Keratinocyte (primary cell): ENCODE results near the gene ABCC9. TPM values are rescaled to one million over a fixed set of nuclear protein-coding genes. Genes with fewer than 3 reads are reported as not detected.

Experiments used
- DNase-seq: peaks from one replicate; pipeline ENCODE4 v3.0.0-alpha.2; 2011; ENCODE audit warnings: low read depth, missing footprints, low spot score
- FAIRE-seq: peaks from 2 replicates; lab custom pipeline; 2011; peaks lifted over from hg19 to GRCh38; lab: Jason Lieb, UNC
- H2AFZ ChIP-seq: 2 replicates; pipeline ENCODE4 v1.6.0; 2012; ENCODE audit warnings: low read length, control low read depth, inconsistent platforms; ENCODE audit not compliant: control insufficient read depth
- H3K27ac ChIP-seq: 2 replicates; pipeline ENCODE4 v1.5.1; 2011; ENCODE audit warnings: low read length; ENCODE audit not compliant: control insufficient read depth, insufficient read depth
- H3K27me3 ChIP-seq: 3 replicates; pipeline ENCODE4 v1.6.0; 2011; ENCODE audit warnings: low read length; ENCODE audit not compliant: control insufficient read depth, insufficient read depth; ENCODE audit errors: extremely low read depth
- H3K36me3 ChIP-seq, 2 experiments: 2 replicates in 1 of 2; 3 replicates in 1 of 2; pipeline ENCODE4 v1.5.1; 2011; ENCODE audit warnings: low read length in 2 of 2, mild to moderate bottlenecking in 1 of 2; ENCODE audit not compliant: control insufficient read depth in 2 of 2, insufficient read depth in 2 of 2; ENCODE audit errors: extremely low read depth in 1 of 2
- H3K4me1 ChIP-seq: 3 replicates; pipeline ENCODE4 v1.5.1; 2011; ENCODE audit warnings: low read length; ENCODE audit not compliant: control insufficient read depth, insufficient read depth; ENCODE audit errors: extremely low read depth
- H3K4me2 ChIP-seq: 3 replicates; pipeline ENCODE4 v1.6.0; 2011; ENCODE audit warnings: low read depth, low read length; ENCODE audit not compliant: control insufficient read depth, insufficient read depth; ENCODE audit errors: extremely low read depth
- H3K4me3 ChIP-seq, 3 experiments: fragments of 200-600 bp in 1 of 3; sonication (generic) in 1 of 3; 2 replicates in 2 of 3; 3 replicates in 1 of 3; pipeline ENCODE4 v1.5.1; 2011 to 2016; ENCODE audit warnings: low read length in 3 of 3, mild to moderate bottlenecking in 3 of 3, control low read depth in 2 of 3, inconsistent platforms in 1 of 3, low read depth in 1 of 3, mixed read lengths in 1 of 3, mixed run types in 1 of 3, moderate library complexity in 1 of 3; ENCODE audit not compliant: control insufficient read depth in 2 of 3, insufficient read depth in 2 of 3; ENCODE audit errors: extremely low read depth in 1 of 3
- H3K79me2 ChIP-seq: 2 replicates; pipeline ENCODE4 v1.6.0; 2012; ENCODE audit warnings: low read length; ENCODE audit not compliant: control insufficient read depth, insufficient read depth
- H3K9ac ChIP-seq: 3 replicates; pipeline ENCODE4 v1.6.0; 2011; ENCODE audit warnings: low read length; ENCODE audit not compliant: control insufficient read depth, insufficient read depth; ENCODE audit errors: extremely low read depth
- H3K9me1 ChIP-seq: 3 replicates; pipeline ENCODE4 v1.6.0; 2011; ENCODE audit warnings: low read length; ENCODE audit not compliant: control insufficient read depth, insufficient read depth; ENCODE audit errors: extremely low read depth
- H3K9me3 ChIP-seq: 2 replicates; pipeline ENCODE4 v1.5.1; 2012; ENCODE audit warnings: low read depth, low read length; ENCODE audit not compliant: control insufficient read depth
- H4K20me1 ChIP-seq: 3 replicates; pipeline ENCODE4 v1.6.0; 2011; ENCODE audit warnings: low read length; ENCODE audit not compliant: control insufficient read depth, insufficient read depth; ENCODE audit errors: extremely low read depth
- CTCF ChIP-seq, 3 experiments: IDR thresholded peaks in 1 of 3; conservative IDR thresholded peaks in 1 of 3; optimal IDR thresholded peaks in 1 of 3; 2 replicates in 2 of 3; 3 replicates in 1 of 3; pipeline versions ENCODE3 to v1.5.1; 2011; ENCODE audit warnings: low read length in 3 of 3, mild to moderate bottlenecking in 3 of 3, moderate library complexity in 2 of 3, control low read depth in 1 of 3, inconsistent platforms in 1 of 3; ENCODE audit not compliant: insufficient read depth in 2 of 3; ENCODE audit errors: extremely low read depth in 1 of 3
- EZH2 ChIP-seq: IDR thresholded peaks from one replicate; pipeline ENCODE4 v1.6.1; 2012; ENCODE audit warnings: inconsistent platforms, mild to moderate bottlenecking, low read length, moderate library complexity
- dilution Hi-C: fragments of 300-500 bp; cut with MboI; formaldehyde crosslinking; loops from one replicate; pipeline ENCODE4 v1.7.0; 2020; ENCODE audit warnings: low sequenced_read_pairs; ENCODE audit not compliant: extremely low pct_ligation_motif_present
- polyA plus RNA-seq, 5 experiments: library from polyadenylated mRNA; depleted of rRNA in 3 of 5; stranded (reverse) in 3 of 5; stranded (forward) in 1 of 5; unstranded in 1 of 5; fragments of >200 nt; gene quantifications; 1 replicate in 1 of 5; 2 replicates in 3 of 5; 3 replicates in 1 of 5; pipeline versions ENCODE4 v1.2.1 to v1.2.3, GENCODE V29; 2011 to 2012; ENCODE audit warnings: missing spikeins in 2 of 5, low read depth in 1 of 5, low replicate concordance in 1 of 5

ABCC9 gene
- polyA plus RNA-seq, 1 donor (not counting 4 experiments of a cell fraction or from before 2014, with no cell fraction given): not detected

GRCh38 chr12:21780786-21781185 lies 160.4 kb downstream of the ABCC9 start:
- no peak overlapping the region for H2AFZ ChIP-seq
- no peaks in the 10 kb centered on the region for H3K9me3 ChIP-seq
- no peaks in the 10 kb centered on the region for H3K36me3 ChIP-seq
- H4K20me1 ChIP-seq: no peaks in the 10 kb centered on the region
- H3K9me1 ChIP-seq: no peaks in the 10 kb centered on the region
- dilution Hi-C loops: no loop called here
- H3K4me1 ChIP-seq: no peaks in the 10 kb centered on the region
- DNase-seq (no peak), FAIRE-seq (no peak)
- no peak overlapping the region for H3K27ac ChIP-seq
- no peak overlapping the region for H3K4me3 ChIP-seq
- H3K9ac ChIP-seq: no peak overlapping the region
- H3K27me3 ChIP-seq: no peaks in the 10 kb centered on the region
- H3K4me2 ChIP-seq: no peak overlapping the region
- TF ChIP-seq CTCF (optimal IDR thresholded peaks at IDR 0.05 in 1 of 3, IDR thresholded peaks at IDR 0.05 in 1 of 3, conservative IDR thresholded peaks at IDR 0.05 in 1 of 3; ENCODE audit: extremely low read depth in 1 of 3, insufficient read depth in 2 of 3, low read length in 3 of 3): no peak
- no peak for TF ChIP-seq EZH2
- H3K79me2 ChIP-seq: no peaks in the 10 kb centered on the region

DNA sequence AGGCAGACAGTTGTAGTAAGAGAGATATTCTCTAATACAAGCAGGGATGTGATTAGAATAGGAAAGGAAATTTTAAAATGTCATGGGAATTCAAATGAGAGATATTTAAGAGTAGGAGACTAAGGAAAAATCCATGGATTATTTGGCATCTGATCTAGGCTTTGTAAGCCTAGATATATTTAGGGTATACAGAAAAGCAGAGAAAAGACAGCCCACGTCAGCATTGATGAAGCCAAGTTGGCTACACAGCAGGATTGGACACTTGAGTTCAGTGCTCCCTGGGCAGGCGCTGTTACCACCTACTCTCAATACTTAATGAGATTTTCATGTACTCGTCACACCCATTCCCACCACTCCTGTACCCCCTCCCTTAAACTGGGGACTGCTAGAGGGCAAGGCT lies 165.1 kb downstream of the ABCC9 start:
- FAIRE-seq: no peak

More for the DNA sequence above, 165.1 kb downstream of the ABCC9 start:
- H2AFZ ChIP-seq: no peak overlapping the region
- TF ChIP-seq CTCF (optimal IDR thresholded peaks at IDR 0.05 in 1 of 3, IDR thresholded peaks at IDR 0.05 in 1 of 3, conservative IDR thresholded peaks at IDR 0.05 in 1 of 3; ENCODE audit: extremely low read depth in 1 of 3, insufficient read depth in 2 of 3, low read length in 3 of 3): no peak
- TF ChIP-seq EZH2: no peak
- no peak overlapping the region for H3K9ac ChIP-seq
- no peaks in the 10 kb centered on the region for H3K36me3 ChIP-seq
- H3K27ac ChIP-seq: no peak overlapping the region
- peaks cover 17% of the 10 kb centered on the region for H3K27me3 ChIP-seq
- no peak overlapping the region for H3K4me3 ChIP-seq
- DNase-seq: no peak
- H3K4me2 ChIP-seq: no peak overlapping the region
- H3K9me1 ChIP-seq: no peaks in the 10 kb centered on the region
- dilution Hi-C loops: loop anchor here (5.0 kb wide), 1 partner anchor 64 kb away; no protein-coding TSS in a partner anchor
- H4K20me1 ChIP-seq: no peaks in the 10 kb centered on the region
- no peaks in the 10 kb centered on the region for H3K9me3 ChIP-seq
- no peaks in the 10 kb centered on the region for H3K4me1 ChIP-seq
- no peaks in the 10 kb centered on the region for H3K79me2 ChIP-seq
